H9 (cell line): ENCODE measurements around the gene ROR1. TPM values are rescaled to one million over a fixed set of nuclear protein-coding genes. Genes with fewer than 3 reads are reported as not detected.

ENCODE experiments used
- DNase-seq: peaks from one replicate; pipeline ENCODE4 v3.0.0-alpha.2; 2017
- H2AFZ ChIP-seq: one replicate; pipeline ENCODE4 v1.6.1; 2013; ENCODE audit warnings: mild to moderate bottlenecking, low read length, control low read depth, moderate library complexity
- H2AK5ac ChIP-seq: 2 replicates; pipeline ENCODE4 v1.6.1; 2013; ENCODE audit warnings: low read length, control low read depth, mixed read lengths; ENCODE audit not compliant: insufficient read length
- H2BK120ac ChIP-seq: one replicate; pipeline ENCODE4 v1.6.1; 2013; ENCODE audit warnings: low read depth, mild to moderate bottlenecking, low read length, control low read depth, inconsistent platforms; ENCODE audit not compliant: poor library complexity, severe bottlenecking
- H2BK12ac ChIP-seq: 2 replicates; pipeline ENCODE4 v1.6.1; 2013; ENCODE audit warnings: low read length, control low read depth, mixed read lengths, low read depth; ENCODE audit not compliant: insufficient read length
- H2BK15ac ChIP-seq: 2 replicates; pipeline ENCODE4 v1.6.1; 2013; ENCODE audit warnings: low read depth, low read length, control low read depth
- H2BK20ac ChIP-seq: one replicate; pipeline ENCODE4 v1.6.1; 2013; ENCODE audit warnings: low read depth, mild to moderate bottlenecking, low read length, control low read depth, inconsistent platforms; ENCODE audit not compliant: poor library complexity, severe bottlenecking
- H2BK5ac ChIP-seq: 2 replicates; pipeline ENCODE4 v1.6.1; 2013; ENCODE audit warnings: low read length, control low read depth, mixed read lengths; ENCODE audit not compliant: insufficient read length
- H3K14ac ChIP-seq: 2 replicates; pipeline ENCODE4 v1.6.1; 2013; ENCODE audit warnings: low read length, control low read depth; ENCODE audit not compliant: insufficient read depth
- H3K18ac ChIP-seq: 2 replicates; pipeline ENCODE4 v1.6.1; 2013; ENCODE audit warnings: low read depth, mild to moderate bottlenecking, mixed read lengths, low read length, control low read depth; ENCODE audit not compliant: insufficient read length
- H3K23ac ChIP-seq: 2 replicates; pipeline ENCODE4 v1.6.1; 2013; ENCODE audit warnings: low read length, control low read depth, mixed read lengths, low read depth; ENCODE audit not compliant: insufficient read length
- H3K23me2 ChIP-seq: 2 replicates; pipeline ENCODE4 v1.6.1; 2013; ENCODE audit warnings: low read depth, mild to moderate bottlenecking, mixed read lengths, low read length, control low read depth; ENCODE audit not compliant: insufficient read length, poor library complexity, severe bottlenecking
- H3K27ac ChIP-seq: 2 replicates; pipeline ENCODE4 v1.5.1; 2013; ENCODE audit warnings: low read length, control low read depth, mixed read lengths, low read depth; ENCODE audit not compliant: insufficient read length
- H3K27me3 ChIP-seq: 2 replicates; pipeline ENCODE4 v1.6.1; 2013; ENCODE audit warnings: low read length, control low read depth, inconsistent platforms; ENCODE audit not compliant: insufficient read depth
- H3K4ac ChIP-seq: 2 replicates; pipeline ENCODE4 v1.6.1; 2013; ENCODE audit warnings: low read depth, mild to moderate bottlenecking, control low read depth, inconsistent platforms, low read length, moderate library complexity
- H3K4me1 ChIP-seq: 2 replicates; pipeline ENCODE4 v1.6.1; 2013; ENCODE audit warnings: low read length, control low read depth, inconsistent platforms; ENCODE audit not compliant: insufficient read depth
- H3K4me2 ChIP-seq: 2 replicates; pipeline ENCODE4 v1.6.1; 2013; ENCODE audit warnings: low read length, control low read depth, mixed read lengths; ENCODE audit not compliant: insufficient read length, insufficient read depth
- H3K56ac ChIP-seq: 2 replicates; pipeline ENCODE4 v1.6.1; 2013; ENCODE audit warnings: low read depth, mild to moderate bottlenecking, mixed read lengths, low read length, control low read depth; ENCODE audit not compliant: insufficient read length
- H3K79me1 ChIP-seq: 2 replicates; pipeline ENCODE4 v1.6.1; 2013; ENCODE audit warnings: low read depth, mild to moderate bottlenecking, moderate library complexity, low read length, control low read depth, inconsistent platforms; ENCODE audit not compliant: insufficient read depth, poor library complexity, severe bottlenecking
- H3K79me2 ChIP-seq: 2 replicates; pipeline ENCODE4 v1.6.1; 2013; ENCODE audit warnings: low read length, control low read depth, inconsistent platforms; ENCODE audit not compliant: insufficient read depth
- H3K9ac ChIP-seq: 2 replicates; pipeline ENCODE4 v1.6.1; 2013; ENCODE audit warnings: low read length, control low read depth, mixed read lengths; ENCODE audit not compliant: insufficient read length; ENCODE audit errors: extremely low read depth
- H3K9me3 ChIP-seq: one replicate; pipeline ENCODE4 v1.6.1; 2013; ENCODE audit warnings: low read depth, low read length, inconsistent platforms; ENCODE audit not compliant: control insufficient read depth
- H3T11ph ChIP-seq: one replicate; pipeline ENCODE4 v1.6.1; 2013; ENCODE audit warnings: mild to moderate bottlenecking, low read length, control low read depth, inconsistent platforms
- H4K20me1 ChIP-seq: one replicate; pipeline ENCODE4 v1.6.1; 2013; ENCODE audit not compliant: control insufficient read depth, insufficient read length, insufficient read depth
- H4K5ac ChIP-seq: 2 replicates; pipeline ENCODE4 v1.6.1; 2013; ENCODE audit warnings: low read depth, mild to moderate bottlenecking, mixed read lengths, low read length, control low read depth; ENCODE audit not compliant: insufficient read length
- H4K8ac ChIP-seq: replicated peaks from 2 replicates; pipeline ENCODE4 v1.6.1; 2013; ENCODE audit warnings: low read length, control low read depth, mixed read lengths, low read depth; ENCODE audit not compliant: insufficient read length
- H4K91ac ChIP-seq: 2 replicates; pipeline ENCODE4 v1.6.1; 2013; ENCODE audit warnings: low read depth, mild to moderate bottlenecking, moderate library complexity, mixed read lengths, low read length, control low read depth; ENCODE audit not compliant: insufficient read length
- H3K27ac Mint-ChIP-seq, 3 experiments: 2 replicates in 2 of 3; 3 replicates in 1 of 3; pipeline ENCODE4 v1.8.0; 2020 to 2021; ENCODE audit warnings: mixed read lengths in 3 of 3, mild to moderate bottlenecking in 1 of 3, moderate library complexity in 1 of 3
- H3K27me3 Mint-ChIP-seq: 2 replicates; pipeline ENCODE4 v1.8.0; 2021; ENCODE audit warnings: low read depth, mild to moderate bottlenecking, moderate library complexity, mixed read lengths
- H3K36me3 Mint-ChIP-seq, 3 experiments: 2 replicates in 2 of 3; 3 replicates in 1 of 3; pipeline ENCODE4 v1.8.0; 2020 to 2021; ENCODE audit warnings: low read depth in 3 of 3, mixed read lengths in 3 of 3; ENCODE audit not compliant: insufficient read depth in 1 of 3
- H3K4me1 Mint-ChIP-seq, 2 experiments: 2 replicates each; pipeline ENCODE4 v1.8.0; 2020; ENCODE audit warnings: mixed read lengths in 2 of 2
- H3K4me3 Mint-ChIP-seq, 2 experiments: 2 replicates in 1 of 2; 3 replicates in 1 of 2; pipeline ENCODE4 v1.8.0; 2020 to 2021; ENCODE audit warnings: mild to moderate bottlenecking in 2 of 2, mixed read lengths in 2 of 2, moderate library complexity in 1 of 2
- H3K9me3 Mint-ChIP-seq, 2 experiments: 2 replicates in 1 of 2; 3 replicates in 1 of 2; pipeline ENCODE4 v1.8.0; 2020; ENCODE audit warnings: mild to moderate bottlenecking in 2 of 2, mixed read lengths in 2 of 2, moderate library complexity in 1 of 2
- whole genome bisulfite sequencing: extraction: QIAGEN DNeasy Blood & Tissue Kit; methylation state at CpG from one replicate; pipeline ENCODE4 v1.1.7; 2013; ENCODE audit warnings: missing lambda C conversion rate, low lambda C conversion rate, mixed read lengths; ENCODE audit not compliant: insufficient read length; ENCODE audit errors: extremely low coverage; 5-methylcytosine and 5-hydroxymethylcytosine counted together
- total RNA-seq: library from RNA; stranded (reverse); gene quantifications from 2 replicates; pipeline ENCODE4 v1.2.1, GENCODE V29; 2021
- TF ChIP-seq, protein P1 (sequence below): fragments of 200-600 bp; sonication (generic); conservative IDR thresholded peaks from 3 replicates; pipeline ENCODE4 v1.8.0; 2021; ENCODE audit warnings: antibody characterized with exemption, mild to moderate bottlenecking

ROR1 gene
- total RNA-seq, 1 experiment from 2014 or later: 75.9 TPM

- Histone ChIP-seq H2AFZ (no peak overlapping the region), H3K79me1 (no peaks in the 10 kb centered on the region), H2BK12ac (no peak overlapping the region), H3K9ac (no peak overlapping the region), H3K23ac (no peak overlapping the region), H3K56ac (no peak overlapping the region), H2BK15ac (no peak overlapping the region), H4K20me1 (no peaks in the 10 kb centered on the region), H2BK120ac (no peak overlapping the region), H4K8ac (no peak overlapping the region), H3K18ac (no peak overlapping the region), H4K5ac (no peak overlapping the region), H3K27ac (no peak overlapping the region), H3K79me2 (no peaks in the 10 kb centered on the region), H3K14ac (no peak overlapping the region), H3K4me1 (peaks cover 2% of the 10 kb centered on the region; the same call in 1 of the 2 replicates), H2BK20ac (no peak overlapping the region), H2BK5ac (no peak overlapping the region), H3K4me2 (no peak overlapping the region), H3K27me3 (no peaks in the 10 kb centered on the region), H3T11ph (no peak overlapping the region), H4K91ac (no peak overlapping the region), H3K23me2 (no peaks in the 10 kb centered on the region), H3K9me3 (no peaks in the 10 kb centered on the region), H3K4ac (no peak overlapping the region), H2AK5ac (no peak overlapping the region)
- Mint-ChIP-seq H3K9me3 (peaks cover 11 to 19% of the 10 kb centered on the region in 2 experiments), H3K4me3 (no peak overlapping the region), H3K27me3 (peaks cover 2% of the 10 kb centered on the region; the same call in 1 of the 2 replicates), H3K36me3 (peaks cover 7 to 13% (median 7%) of the 10 kb centered on the region in 3 experiments; a peak in 6 of 7 replicates), H3K27ac (peak overlapping the region; percentile 7 to 97 (median 24); a peak in 5 of 7 replicates), H3K4me1 (peaks cover 42 to 46% of the 10 kb centered on the region in 2 experiments)
- WGBS: no CpG with 5 or more reads among the region's 8 CpGs
- TF ChIP-seq, protein P1, sequence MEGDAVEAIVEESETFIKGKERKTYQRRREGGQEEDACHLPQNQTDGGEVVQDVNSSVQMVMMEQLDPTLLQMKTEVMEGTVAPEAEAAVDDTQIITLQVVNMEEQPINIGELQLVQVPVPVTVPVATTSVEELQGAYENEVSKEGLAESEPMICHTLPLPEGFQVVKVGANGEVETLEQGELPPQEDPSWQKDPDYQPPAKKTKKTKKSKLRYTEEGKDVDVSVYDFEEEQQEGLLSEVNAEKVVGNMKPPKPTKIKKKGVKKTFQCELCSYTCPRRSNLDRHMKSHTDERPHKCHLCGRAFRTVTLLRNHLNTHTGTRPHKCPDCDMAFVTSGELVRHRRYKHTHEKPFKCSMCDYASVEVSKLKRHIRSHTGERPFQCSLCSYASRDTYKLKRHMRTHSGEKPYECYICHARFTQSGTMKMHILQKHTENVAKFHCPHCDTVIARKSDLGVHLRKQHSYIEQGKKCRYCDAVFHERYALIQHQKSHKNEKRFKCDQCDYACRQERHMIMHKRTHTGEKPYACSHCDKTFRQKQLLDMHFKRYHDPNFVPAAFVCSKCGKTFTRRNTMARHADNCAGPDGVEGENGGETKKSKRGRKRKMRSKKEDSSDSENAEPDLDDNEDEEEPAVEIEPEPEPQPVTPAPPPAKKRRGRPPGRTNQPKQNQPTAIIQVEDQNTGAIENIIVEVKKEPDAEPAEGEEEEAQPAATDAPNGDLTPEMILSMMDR: peak; percentile 17; the same call in 2 of the 3 replicates
- peak; percentile 70 for DNase-seq
Observed at GRCh38 chr1:63728611-63729226, 45.1 kb upstream of the ROR1 start.
